Nephron progenitor cell (in vitro differentiated cells): Measurements from ENCODE around the gene GYS1.

ENCODE experiments used
- DNase-seq: peaks from one replicate; pipeline ENCODE4 v3.0.0; 2021
- H3K27ac Mint-ChIP-seq: 2 replicates; pipeline ENCODE4 v1.8.0; 2021; ENCODE audit warnings: mild to moderate bottlenecking, moderate library complexity, mixed read lengths
- H3K27me3 Mint-ChIP-seq: 2 replicates; pipeline ENCODE4 v1.8.0; 2021; ENCODE audit warnings: mild to moderate bottlenecking, low read depth, mixed read lengths; ENCODE audit not compliant: poor library complexity
- H3K36me3 Mint-ChIP-seq: 2 replicates; pipeline ENCODE4 v1.8.0; 2021; ENCODE audit warnings: low read depth, mixed read lengths
- H3K4me1 Mint-ChIP-seq: 2 replicates; pipeline ENCODE4 v1.8.0; 2021; ENCODE audit warnings: mixed read lengths
- H3K4me3 Mint-ChIP-seq: 2 replicates; pipeline ENCODE4 v1.8.0; 2021; ENCODE audit warnings: mild to moderate bottlenecking, moderate library complexity, mixed read lengths
- H3K9me3 Mint-ChIP-seq: 2 replicates; pipeline ENCODE4 v1.8.0; 2021; ENCODE audit warnings: mild to moderate bottlenecking, moderate library complexity, mixed read lengths
- TF ChIP-seq, protein P1 (sequence below): fragments of 200-600 bp; sonication (generic); IDR thresholded peaks from 2 replicates; pipeline ENCODE4 v1.5.0; 2021; ENCODE audit warnings: antibody characterized with exemption

The GYS1 gene

GRCh38 chr19:48963371-48964204 lies 29.5 kb downstream of the GYS1 start:
- H3K4me3 Mint-ChIP-seq: peak overlapping the region; percentile 99
- peaks cover 7% of the 10 kb centered on the region for H3K27me3 Mint-ChIP-seq
- peak overlapping the region; percentile 94 for H3K27ac Mint-ChIP-seq
- TF ChIP-seq, protein P1, sequence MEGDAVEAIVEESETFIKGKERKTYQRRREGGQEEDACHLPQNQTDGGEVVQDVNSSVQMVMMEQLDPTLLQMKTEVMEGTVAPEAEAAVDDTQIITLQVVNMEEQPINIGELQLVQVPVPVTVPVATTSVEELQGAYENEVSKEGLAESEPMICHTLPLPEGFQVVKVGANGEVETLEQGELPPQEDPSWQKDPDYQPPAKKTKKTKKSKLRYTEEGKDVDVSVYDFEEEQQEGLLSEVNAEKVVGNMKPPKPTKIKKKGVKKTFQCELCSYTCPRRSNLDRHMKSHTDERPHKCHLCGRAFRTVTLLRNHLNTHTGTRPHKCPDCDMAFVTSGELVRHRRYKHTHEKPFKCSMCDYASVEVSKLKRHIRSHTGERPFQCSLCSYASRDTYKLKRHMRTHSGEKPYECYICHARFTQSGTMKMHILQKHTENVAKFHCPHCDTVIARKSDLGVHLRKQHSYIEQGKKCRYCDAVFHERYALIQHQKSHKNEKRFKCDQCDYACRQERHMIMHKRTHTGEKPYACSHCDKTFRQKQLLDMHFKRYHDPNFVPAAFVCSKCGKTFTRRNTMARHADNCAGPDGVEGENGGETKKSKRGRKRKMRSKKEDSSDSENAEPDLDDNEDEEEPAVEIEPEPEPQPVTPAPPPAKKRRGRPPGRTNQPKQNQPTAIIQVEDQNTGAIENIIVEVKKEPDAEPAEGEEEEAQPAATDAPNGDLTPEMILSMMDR: no peak
- peaks cover 41% of the 10 kb centered on the region for H3K36me3 Mint-ChIP-seq
- peak; percentile 61 for DNase-seq
- no peaks in the 10 kb centered on the region for H3K9me3 Mint-ChIP-seq
- H3K4me1 Mint-ChIP-seq: peaks cover 63% of the 10 kb centered on the region

DNA sequence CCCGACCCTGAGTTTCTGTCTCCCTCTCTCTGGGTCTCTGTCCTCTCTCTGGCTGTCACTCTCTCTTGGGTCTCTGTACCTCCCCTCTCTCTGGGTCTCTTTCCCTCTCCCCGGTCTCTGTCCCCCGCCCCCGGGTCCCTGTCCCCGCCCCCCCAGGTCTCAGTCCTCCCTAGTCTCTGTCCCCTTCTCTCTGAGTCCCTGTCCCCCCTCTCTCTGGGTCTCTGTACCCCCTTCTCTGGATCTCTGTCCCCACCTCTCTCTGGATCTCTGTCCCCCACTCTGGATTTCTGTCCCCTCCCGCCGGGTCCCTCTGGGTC lies 30.3 kb downstream of the GYS1 start:
- DNase-seq: no peak
- Mint-ChIP-seq H3K4me3 (peak overlapping the region; percentile 54), H3K27ac (peak overlapping the region; percentile 98), H3K4me1 (peaks cover 63% of the 10 kb centered on the region), H3K36me3 (peaks cover 42% of the 10 kb centered on the region), H3K9me3 (no peaks in the 10 kb centered on the region), H3K27me3 (peaks cover 7% of the 10 kb centered on the region)
- TF ChIP-seq, protein P1: no peak

DNA sequence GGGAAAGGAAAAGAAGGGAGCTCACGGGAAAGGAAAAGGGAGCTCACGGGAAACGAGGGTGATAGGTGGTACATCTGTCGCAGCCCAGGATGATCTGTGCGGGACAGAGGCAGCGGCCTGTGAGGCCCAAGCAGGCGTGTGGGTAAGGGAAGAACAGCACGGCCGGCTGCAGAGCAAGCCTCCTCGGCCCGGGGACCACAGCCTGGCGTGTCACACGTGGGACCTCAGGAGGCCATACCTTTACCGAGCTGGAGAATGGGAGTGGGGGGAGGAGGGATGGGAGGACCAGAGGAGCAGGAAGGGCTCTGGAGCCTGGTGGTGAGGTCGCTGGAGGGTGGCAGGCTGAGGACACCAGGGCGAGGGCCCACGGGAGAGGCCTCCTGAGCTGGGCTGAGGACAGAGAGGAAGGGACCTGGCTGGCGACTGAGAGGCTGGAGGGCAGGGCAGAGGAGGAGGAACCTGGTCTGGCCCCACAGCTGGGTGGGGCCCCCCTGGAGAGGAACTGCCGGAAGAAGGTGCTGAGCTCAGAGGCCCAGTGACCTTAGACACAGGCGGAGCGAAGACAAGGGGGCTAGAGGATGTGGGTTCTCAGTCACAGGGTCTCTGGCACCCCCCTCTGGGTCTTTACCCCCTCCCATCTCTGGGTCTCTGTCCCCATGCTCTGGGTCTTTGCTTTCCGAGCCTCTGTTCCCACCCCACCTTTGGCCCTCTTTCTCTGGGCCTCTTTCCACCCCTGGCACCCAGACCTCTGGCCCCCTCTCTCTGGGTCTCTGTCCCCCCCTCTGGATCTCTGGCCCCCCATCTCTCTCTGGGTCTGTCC lies 30.9 kb downstream of the GYS1 start:
- TF ChIP-seq, protein P1: no peak
- H3K27ac Mint-ChIP-seq: peak overlapping the region; percentile 98
- H3K4me1 Mint-ChIP-seq: peaks cover 60% of the 10 kb centered on the region
- H3K9me3 Mint-ChIP-seq: no peaks in the 10 kb centered on the region
- H3K4me3 Mint-ChIP-seq: peak overlapping the region; percentile 54
- DNase-seq: no peak
- H3K36me3 Mint-ChIP-seq: peaks cover 43% of the 10 kb centered on the region
- peaks cover 7% of the 10 kb centered on the region for H3K27me3 Mint-ChIP-seq

- peaks cover 47% of the 10 kb centered on the region for H3K36me3 Mint-ChIP-seq
- H3K4me3 Mint-ChIP-seq: peak overlapping the region; percentile 19
- DNase-seq: no peak
- peaks cover 7% of the 10 kb centered on the region for H3K27me3 Mint-ChIP-seq
- no peaks in the 10 kb centered on the region for H3K9me3 Mint-ChIP-seq
- H3K4me1 Mint-ChIP-seq: peaks cover 54% of the 10 kb centered on the region
- H3K27ac Mint-ChIP-seq: peak overlapping the region; percentile 98
- TF ChIP-seq, protein P1: no peak
Measured at GRCh38 chr19:48961673-48962028, 31.5 kb downstream of the GYS1 start.

DNA sequence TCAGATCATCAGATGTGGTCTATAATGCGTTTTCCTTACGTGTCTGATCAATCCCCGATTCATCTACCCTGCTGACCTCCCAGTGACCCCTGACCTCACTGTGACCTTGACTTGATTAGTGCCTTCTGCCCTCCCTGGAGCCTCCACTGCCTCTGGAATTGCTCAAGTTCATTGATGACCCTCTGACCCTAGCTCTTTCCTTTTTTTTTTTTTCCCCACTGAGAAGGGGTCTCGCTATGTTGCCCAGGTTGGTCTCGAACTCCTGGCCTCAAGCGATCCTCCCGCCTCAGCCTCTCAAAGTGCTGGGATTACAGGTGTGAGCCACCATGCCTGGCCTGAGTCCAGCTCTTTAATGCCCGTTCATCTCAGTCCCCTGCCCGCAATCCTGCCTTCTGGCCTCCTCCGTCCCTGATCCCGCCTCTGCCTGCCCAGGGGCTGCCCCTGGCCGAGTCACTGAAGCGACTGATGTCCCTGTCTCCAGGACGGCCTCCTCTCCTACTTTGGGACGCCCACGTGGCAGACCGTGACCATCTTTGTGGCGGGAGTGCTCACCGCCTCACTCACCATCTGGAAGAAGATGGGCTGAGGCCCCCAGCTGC lies 32.0 kb downstream of the GYS1 start:
- H3K36me3 Mint-ChIP-seq: peaks cover 46% of the 10 kb centered on the region
- H3K4me3 Mint-ChIP-seq: peak overlapping the region; percentile 23
- peak overlapping the region; percentile 98 for H3K27ac Mint-ChIP-seq
- no peaks in the 10 kb centered on the region for H3K9me3 Mint-ChIP-seq
- no peak for DNase-seq
- peaks cover 51% of the 10 kb centered on the region for H3K4me1 Mint-ChIP-seq
- peaks cover 6% of the 10 kb centered on the region for H3K27me3 Mint-ChIP-seq
- TF ChIP-seq, protein P1: no peak
